ENCODE measurements around the gene EBPL. TPM values are rescaled to one million over a fixed set of nuclear protein-coding genes. Genes with fewer than 3 reads are reported as not detected.

The EBPL gene
- total and polyA plus RNA-seq, 5 experiments from 2014 or later: 27.0 to 76.5 (median 57.0) TPM

DNA sequence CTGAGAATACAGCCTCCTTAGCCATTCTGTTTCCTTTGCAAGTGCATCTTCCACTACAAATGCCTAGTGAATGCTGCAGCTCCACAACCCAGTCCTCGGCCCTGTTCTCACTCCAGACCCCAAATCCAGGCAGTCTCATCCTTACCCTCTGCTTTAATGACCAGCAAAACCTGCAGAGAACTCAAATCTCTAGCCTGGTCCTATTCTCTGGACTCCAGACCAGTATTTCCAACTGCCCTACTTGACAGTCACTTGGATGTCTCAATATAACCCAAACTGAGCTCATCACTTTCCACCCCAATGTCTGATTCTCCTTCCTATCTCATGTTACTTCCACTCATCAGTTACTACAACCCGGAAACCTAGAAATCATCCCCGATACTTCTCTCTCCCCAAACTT lies 2.6 kb upstream of the EBPL start:
- Mint-ChIP-seq H3K4me1 (peaks cover 5 to 29% (median 19%) of the 10 kb centered on the region in 4 donors), H3K9me3 (no peaks in the 10 kb centered on the region), H3K27me3 (no peaks in the 10 kb centered on the region), H3K27ac (no peak overlapping the region), H3K36me3 (peaks cover 0 to 4% (median 0%) of the 10 kb centered on the region in 3 donors), H3K4me3 (peak overlapping the region in 3 of 10 donors; percentile 15 to 53 (median 32))
- POLR2A ChIA-PET: interaction anchor here (0.7 kb wide), 1 partner anchor 48 kb away, joined by 3 read pairs; no protein-coding TSS in a partner anchor
- ATAC-seq (no peak), DNase-seq (no peak)

DNA sequence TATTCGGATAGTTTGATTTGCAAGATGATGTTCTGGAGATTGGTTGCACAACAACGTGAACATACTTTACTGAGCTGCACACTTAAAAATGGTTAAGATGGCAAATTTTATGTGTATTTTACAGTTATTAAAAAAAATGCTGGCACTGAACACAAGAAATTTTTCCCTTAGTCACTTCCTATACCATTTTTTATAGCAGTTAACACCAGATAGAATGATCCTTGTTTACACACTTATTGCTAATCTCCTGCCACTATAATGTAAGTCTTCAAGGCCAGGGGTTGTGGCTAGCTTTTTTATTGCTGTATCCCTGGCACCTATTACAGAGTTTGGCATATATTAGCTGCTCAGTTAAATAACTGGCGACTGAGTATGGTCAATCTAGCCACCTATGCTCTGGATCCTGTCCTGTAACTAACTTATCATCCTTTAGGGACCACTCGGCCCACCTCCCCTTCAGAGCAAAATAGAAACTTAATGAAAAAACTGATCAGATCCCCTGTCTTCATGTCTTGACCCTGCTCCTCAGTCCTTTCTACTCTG lies 2.0 kb upstream of the EBPL start:
- Mint-ChIP-seq H3K36me3 (peaks cover 0 to 4% (median 0%) of the 10 kb centered on the region in 3 donors), H3K27me3 (no peaks in the 10 kb centered on the region), H3K9me3 (no peaks in the 10 kb centered on the region), H3K27ac (peak overlapping the region in 2 of 10 donors; percentile 8 to 60), H3K4me1 (peaks cover 5 to 31% (median 19%) of the 10 kb centered on the region in 4 donors), H3K4me3 (peak overlapping the region in 4 of 10 donors; percentile 3 to 82 (median 37))
- POLR2A ChIA-PET: interaction anchor here (0.7 kb wide), 1 partner anchor 48 kb away, joined by 3 read pairs; no protein-coding TSS in a partner anchor
- no peak for DNase-seq
- no peak for ATAC-seq

DNA sequence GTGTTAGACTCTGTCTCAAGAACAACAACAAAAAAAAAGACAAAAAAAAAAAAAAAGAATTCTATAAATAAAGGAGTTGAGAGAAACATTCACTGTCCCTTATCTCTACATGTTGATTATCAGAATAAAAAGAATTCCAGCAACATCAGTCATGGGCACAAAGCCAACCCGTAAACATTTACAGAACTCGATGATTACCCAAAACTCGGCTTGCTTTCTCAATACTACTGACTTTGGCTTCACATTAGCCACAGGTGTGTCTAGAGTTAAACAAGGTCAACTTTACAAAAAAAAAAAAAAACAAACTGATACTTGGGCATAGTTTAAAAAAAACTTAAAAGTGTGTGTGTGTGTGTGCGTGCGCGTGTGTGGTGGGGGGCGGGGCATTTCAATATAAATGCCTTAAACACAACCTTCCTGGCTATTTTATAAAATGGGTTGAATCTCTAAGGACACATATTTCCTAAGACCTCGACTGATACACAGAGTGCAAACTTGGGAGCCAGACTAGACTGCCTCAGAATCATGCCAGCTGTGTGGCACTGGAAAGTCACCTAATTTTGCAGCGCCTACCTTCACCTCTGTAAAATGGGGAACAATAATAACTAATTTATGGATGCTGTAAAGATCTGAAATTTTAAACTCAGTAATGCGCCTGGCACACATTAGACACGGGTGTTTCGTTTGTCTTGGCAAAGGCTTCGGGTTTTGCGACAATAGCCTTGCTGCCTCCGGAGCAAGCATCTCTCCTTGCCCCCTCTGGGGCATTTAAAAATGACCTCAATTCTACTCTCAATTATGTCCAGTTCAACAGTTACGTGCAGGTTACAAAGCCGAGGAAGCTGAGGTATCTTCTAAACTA lies 922 bp downstream of the EBPL start:
- Mint-ChIP-seq H3K4me3 (peak overlapping the region; percentile 82 to 94 (median 89)), H3K36me3 (peaks cover 0 to 16% (median 0%) of the 10 kb centered on the region in 3 donors), H3K9me3 (no peaks in the 10 kb centered on the region), H3K4me1 (peaks cover 13 to 60% (median 29%) of the 10 kb centered on the region in 4 donors), H3K27ac (peak overlapping the region; percentile 15 to 89 (median 79)), H3K27me3 (no peaks in the 10 kb centered on the region)
- DNase-seq (peak in 1 of 10 donors; percentile 11), ATAC-seq (peak; percentile 1 to 3)
- POLR2A ChIA-PET: interaction anchor here (0.7 to 3.2 kb wide), 8 partner anchors 8 to 1535 kb away, joined by 3 to 24 read pairs (median 4); partner anchors contain the start of genes CAB39L, CDADC1, KPNA3 and SETDB2

DNA sequence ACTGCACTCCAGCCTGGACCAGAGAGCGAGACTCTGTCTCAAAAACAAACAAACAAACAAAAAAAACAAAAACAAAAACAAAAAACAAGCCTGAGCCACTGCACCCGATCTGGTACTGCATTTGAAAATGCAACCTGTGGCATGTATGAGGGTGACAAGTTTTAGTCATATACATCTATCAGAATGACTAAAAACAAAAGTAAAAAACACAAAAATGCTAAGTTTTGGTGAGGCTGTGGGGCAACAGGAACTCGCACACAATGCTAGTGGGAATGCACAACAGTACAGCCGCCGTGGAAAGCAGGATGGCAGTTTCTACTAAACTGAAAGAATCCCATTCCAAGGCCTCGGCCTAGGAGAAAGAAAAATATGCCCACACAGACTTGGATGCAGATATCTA lies 7.8 kb downstream of the EBPL start:
- peaks cover 10 to 57% (median 17%) of the 10 kb centered on the region in 4 donors for H3K4me1 Mint-ChIP-seq
- no peaks in the 10 kb centered on the region for H3K9me3 Mint-ChIP-seq
- peak overlapping the region in 1 of 10 donors; percentile 26 for H3K4me3 Mint-ChIP-seq
- no peak for ATAC-seq
- H3K27me3 Mint-ChIP-seq: no peaks in the 10 kb centered on the region
- H3K27ac Mint-ChIP-seq: peak overlapping the region in 1 of 10 donors; percentile 59
- peaks cover 0 to 25% (median 0%) of the 10 kb centered on the region in 3 donors for H3K36me3 Mint-ChIP-seq
- POLR2A ChIA-PET: interaction anchor here (0.6 to 1.4 kb wide), 2 partner anchors 8 to 20 kb away, joined by 3 read pairs; partner anchors contain the start of gene EBPL
- no peak for DNase-seq

DNA sequence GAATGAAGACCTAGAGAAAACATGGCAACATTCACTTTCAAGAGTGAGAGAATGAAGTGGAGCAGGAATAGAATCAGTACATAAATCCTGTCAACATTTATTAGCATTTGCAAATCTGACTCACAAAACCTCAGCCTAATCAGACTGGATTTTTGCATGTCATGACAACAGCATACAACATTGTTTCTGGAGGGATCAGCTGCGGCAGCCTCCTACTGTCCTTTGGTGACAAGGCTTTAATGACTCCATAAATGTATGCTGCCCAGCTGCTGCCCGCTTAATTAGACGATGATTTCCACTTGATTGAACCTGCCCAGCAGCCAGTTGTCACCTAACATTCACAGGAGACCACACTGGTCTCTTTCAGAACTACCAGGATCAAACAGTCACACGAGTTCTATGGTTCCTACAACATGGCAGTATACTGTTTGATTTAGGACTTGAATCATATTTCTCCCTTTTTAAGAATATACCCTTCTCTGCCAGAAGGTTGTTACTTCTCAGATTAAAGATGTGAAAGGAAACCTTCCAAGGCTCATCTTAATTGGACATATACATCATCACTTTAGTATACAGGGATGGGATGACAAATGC lies 9.3 kb downstream of the EBPL start:
- POLR2A ChIA-PET: interaction anchor here (0.6 to 1.4 kb wide), 2 partner anchors 9 to 1635 kb away, joined by 3 read pairs; partner anchors contain the start of gene EBPL
- H3K36me3 Mint-ChIP-seq: peaks cover 0 to 26% (median 3%) of the 10 kb centered on the region in 3 donors
- no peaks in the 10 kb centered on the region for H3K27me3 Mint-ChIP-seq

DNA sequence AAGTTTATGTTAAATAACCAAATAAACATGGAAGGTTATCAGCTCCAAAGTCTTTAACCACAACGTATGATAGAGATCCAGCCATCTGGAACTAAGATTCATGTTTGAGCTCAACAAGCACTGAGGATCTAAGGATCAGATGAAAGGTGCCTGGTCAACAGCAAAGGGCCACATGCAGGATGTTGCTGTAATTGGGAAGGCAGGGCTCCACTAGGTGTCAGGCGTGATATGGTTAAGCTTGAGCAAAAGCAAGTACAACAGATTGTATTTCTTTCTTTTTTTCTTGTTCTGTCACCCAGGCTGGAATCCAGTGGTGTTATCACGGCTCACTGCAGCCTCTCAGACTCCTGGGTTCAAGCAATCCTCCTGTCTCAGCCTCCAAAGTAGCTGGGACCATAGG lies 12.0 kb downstream of the EBPL start:
- Mint-ChIP-seq H3K27me3 (no peaks in the 10 kb centered on the region), H3K4me3 (no peak overlapping the region), H3K36me3 (peaks cover 0 to 20% (median 5%) of the 10 kb centered on the region in 3 donors), H3K27ac (peak overlapping the region in 4 of 10 donors; percentile 34 to 70 (median 52)), H3K4me1 (peaks cover 3 to 33% (median 8%) of the 10 kb centered on the region in 4 donors), H3K9me3 (no peaks in the 10 kb centered on the region)
- POLR2A ChIA-PET: no interaction called here
- peak in 1 of 2 donors; percentile 52 for ATAC-seq
- peak in 2 of 10 donors; percentile 10 to 11 for DNase-seq

More for the DNA sequence above, 9.3 kb downstream of the EBPL start:
- DNase-seq (no peak), ATAC-seq (no peak)
- Mint-ChIP-seq H3K4me3 (no peak overlapping the region), H3K27ac (peak overlapping the region in 6 of 10 donors; percentile 8 to 59 (median 48)), H3K9me3 (no peaks in the 10 kb centered on the region), H3K4me1 (peaks cover 6 to 48% (median 14%) of the 10 kb centered on the region in 4 donors)

DNA sequence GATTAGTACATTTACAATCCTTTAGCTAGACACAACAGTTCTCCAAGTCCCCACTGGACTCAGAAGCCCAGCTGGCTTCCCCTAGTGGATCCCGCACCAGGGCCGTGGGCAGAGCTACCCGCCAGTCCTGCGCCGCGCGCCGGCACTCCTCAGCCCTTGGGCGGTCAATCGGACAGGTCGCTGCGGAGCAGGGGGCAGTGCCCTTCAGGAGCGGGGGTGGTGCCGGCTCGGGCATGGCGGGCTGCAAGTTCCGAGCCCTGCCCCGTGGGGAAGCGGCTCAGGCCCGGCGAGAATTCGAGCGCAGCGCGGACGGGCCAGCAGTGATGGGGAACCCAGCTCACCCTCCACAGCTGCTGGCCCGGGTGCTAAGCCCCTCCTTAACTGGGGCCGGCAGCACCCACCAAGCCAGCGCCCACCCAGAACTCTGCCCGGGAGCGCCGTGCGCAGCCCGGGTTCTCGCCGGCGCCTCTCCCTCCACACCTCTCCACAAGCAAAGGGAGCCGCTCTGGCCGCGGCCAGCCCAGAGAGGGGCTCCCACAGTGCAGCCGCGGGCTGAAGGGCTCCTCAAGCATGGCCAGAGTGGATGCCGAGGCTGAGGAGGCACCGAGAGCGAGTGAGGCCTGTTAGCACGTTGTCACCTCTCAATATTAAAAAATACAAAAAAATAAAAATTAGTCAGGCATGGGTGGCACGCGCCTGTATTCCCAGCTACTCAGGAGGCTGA lies 12.9 kb downstream of the EBPL start:
- no peak overlapping the region for H3K27ac Mint-ChIP-seq
- no peak for DNase-seq
- no peaks in the 10 kb centered on the region for H3K27me3 Mint-ChIP-seq
- no peak overlapping the region for H3K4me3 Mint-ChIP-seq
- POLR2A ChIA-PET: no interaction called here
- no peak for ATAC-seq
- H3K4me1 Mint-ChIP-seq: peaks cover 3 to 31% (median 8%) of the 10 kb centered on the region in 4 donors
- no peaks in the 10 kb centered on the region for H3K9me3 Mint-ChIP-seq
- peaks cover 0 to 21% (median 5%) of the 10 kb centered on the region in 3 donors for H3K36me3 Mint-ChIP-seq

DNA sequence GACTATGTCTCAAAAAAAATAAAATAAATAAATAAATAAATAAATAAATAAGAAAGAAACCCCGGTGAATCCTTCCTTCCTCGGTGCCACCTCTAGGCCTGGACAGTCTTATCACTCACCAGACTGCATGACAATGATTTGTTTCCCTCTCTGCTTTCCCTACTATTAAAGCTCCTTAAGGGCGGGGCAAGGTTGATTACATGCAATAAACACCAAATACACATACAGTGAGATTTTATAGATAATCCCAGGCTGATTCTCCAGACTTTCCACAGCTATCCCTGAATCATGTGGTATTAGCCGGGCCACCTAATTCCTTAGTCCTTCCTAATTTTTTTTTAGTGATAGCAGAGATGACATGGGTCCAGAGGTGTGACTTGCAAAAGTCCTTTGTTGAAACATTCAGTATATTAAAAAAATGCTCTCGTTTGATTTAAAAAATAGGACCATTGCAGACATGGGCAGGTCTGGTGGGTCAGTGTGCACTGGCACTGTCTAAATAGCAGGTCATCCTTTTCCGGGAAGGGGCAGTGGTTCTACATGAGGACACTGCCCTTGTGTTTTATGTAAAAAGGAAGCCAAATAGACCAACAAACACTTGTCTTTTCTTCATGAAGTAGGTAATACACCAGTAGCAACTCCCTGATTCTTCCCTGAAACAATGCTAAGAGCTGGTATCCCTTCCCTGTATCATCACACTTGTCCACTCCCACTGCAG lies 14.5 kb downstream of the EBPL start:
- DNase-seq (no peak), ATAC-seq (no peak)
- Mint-ChIP-seq H3K4me3 (no peak overlapping the region), H3K9me3 (no peaks in the 10 kb centered on the region), H3K36me3 (peaks cover 0 to 21% (median 5%) of the 10 kb centered on the region in 3 donors), H3K4me1 (peaks cover 3 to 24% (median 8%) of the 10 kb centered on the region in 4 donors), H3K27ac (peak overlapping the region in 1 of 10 donors; percentile 3), H3K27me3 (no peaks in the 10 kb centered on the region)
- POLR2A ChIA-PET: no interaction called here

DNA sequence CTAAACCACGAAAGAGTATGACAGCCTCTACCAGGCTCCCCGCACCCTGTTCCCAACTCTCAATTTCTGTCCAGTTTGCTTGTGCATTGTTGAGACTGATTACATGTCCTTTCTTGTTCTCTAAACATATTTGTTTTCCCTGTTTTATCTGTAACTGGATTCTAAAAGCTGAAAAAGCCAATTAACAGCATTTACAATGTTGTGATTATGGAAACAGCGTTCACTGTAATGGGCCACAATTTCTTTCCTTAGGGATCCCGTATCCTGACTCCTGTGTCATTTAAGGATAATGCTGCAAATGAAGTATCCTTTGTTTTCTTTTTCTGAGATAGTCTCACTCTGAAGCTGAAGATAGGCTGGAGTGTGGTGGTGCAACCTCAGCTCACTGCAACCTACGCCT lies 20.5 kb downstream of the EBPL start:
- DNase-seq: no peak
- no peaks in the 10 kb centered on the region for H3K9me3 Mint-ChIP-seq
- ATAC-seq: no peak
- H3K27me3 Mint-ChIP-seq: no peaks in the 10 kb centered on the region
- peaks cover 0 to 36% (median 12%) of the 10 kb centered on the region in 3 donors for H3K36me3 Mint-ChIP-seq
- POLR2A ChIA-PET: no interaction called here
- no peak overlapping the region for H3K4me3 Mint-ChIP-seq
- H3K4me1 Mint-ChIP-seq: peaks cover 0 to 9% (median 1%) of the 10 kb centered on the region in 4 donors
- no peak overlapping the region for H3K27ac Mint-ChIP-seq

DNA sequence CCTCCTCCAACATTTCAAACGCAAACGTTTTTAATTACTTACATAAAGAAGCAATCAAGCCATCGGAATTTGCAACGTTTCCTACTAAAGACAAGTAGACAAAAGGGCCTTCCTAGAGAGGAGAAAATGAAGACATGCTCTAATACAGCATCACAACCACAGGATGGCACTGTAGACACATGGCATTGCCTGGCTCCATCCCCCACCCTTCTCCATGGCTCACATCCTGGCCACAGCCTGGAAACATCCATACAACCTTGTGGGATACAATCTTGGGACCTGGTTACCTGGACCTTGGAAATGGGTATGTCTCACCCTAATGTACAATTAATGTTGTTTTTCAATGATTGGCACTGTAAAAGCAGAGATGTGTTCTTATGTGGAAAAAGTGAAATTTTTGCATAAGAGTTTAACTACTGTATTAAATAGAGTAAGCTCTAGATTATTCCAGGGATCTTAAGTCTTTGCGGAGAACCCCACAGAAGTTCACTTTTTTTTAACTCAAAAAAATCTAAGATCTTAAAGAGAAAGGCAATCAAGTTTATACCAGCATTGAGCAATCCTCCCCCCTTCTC lies 21.5 kb downstream of the EBPL start:
- Mint-ChIP-seq H3K9me3 (no peaks in the 10 kb centered on the region), H3K4me1 (peaks cover 0 to 9% (median 0%) of the 10 kb centered on the region in 4 donors), H3K27ac (peak overlapping the region in 1 of 10 donors; percentile 26), H3K4me3 (no peak overlapping the region), H3K36me3 (peaks cover 0 to 33% (median 13%) of the 10 kb centered on the region in 3 donors), H3K27me3 (no peaks in the 10 kb centered on the region)
- POLR2A ChIA-PET: no interaction called here
- DNase-seq: peak in 2 of 10 donors; percentile 16 to 44
- peak in 1 of 2 donors; percentile 39 for ATAC-seq

DNA sequence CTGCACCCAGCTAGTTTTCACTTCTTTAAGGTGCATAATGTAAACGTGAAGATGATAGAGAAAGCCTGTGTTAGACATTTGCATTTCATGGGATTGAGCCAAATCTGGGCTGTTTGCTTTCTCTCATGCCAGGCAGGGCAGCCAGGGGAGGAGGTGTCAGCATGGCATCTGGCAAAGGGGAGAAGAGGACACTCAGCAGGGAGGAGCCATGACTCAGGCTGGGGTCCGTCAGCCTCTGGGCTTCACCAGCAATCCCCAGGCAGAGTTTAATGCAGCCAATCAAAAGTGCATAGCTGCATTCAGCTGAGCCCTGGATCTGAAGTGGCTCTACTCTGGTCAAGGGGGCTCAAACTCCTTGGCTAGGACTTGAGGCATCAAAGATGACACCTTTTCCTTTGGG lies 23.5 kb downstream of the EBPL start:
- Mint-ChIP-seq H3K4me1 (peaks cover 0 to 5% (median 0%) of the 10 kb centered on the region in 4 donors), H3K36me3 (peaks cover 0 to 34% (median 17%) of the 10 kb centered on the region in 3 donors), H3K27ac (peak overlapping the region in 2 of 10 donors; percentile 47 to 71), H3K4me3 (no peak overlapping the region), H3K27me3 (no peaks in the 10 kb centered on the region), H3K9me3 (no peaks in the 10 kb centered on the region)
- POLR2A ChIA-PET: no interaction called here
- ATAC-seq (no peak), DNase-seq (no peak)

All from naive thymus-derived CD8-positive, alpha-beta T cell (primary cell).